Measurements from ENCODE around the gene OBI1. TPM values are rescaled to one million over a fixed set of nuclear protein-coding genes. Genes with fewer than 3 reads are reported as not detected.

OBI1 gene
- total and polyA plus RNA-seq, 9 of the 15 experiments (the other 6 are each of a cell fraction or from before 2014, with no cell fraction given) = 8.7 to 18.4 (median 14.2) TPM

- TF ChIP-seq CTCFL (IDR thresholded peaks at IDR 0.05; ENCODE audit: borderline replicate concordance, insufficient read depth, low read depth, low read length, poor library complexity, severe bottlenecking) (no peak), ZBTB40 (IDR thresholded peaks at IDR 0.05) (no peak), ZBTB40 (CRISPR knock-in tag; IDR thresholded peaks at IDR 0.05) (no peak), GABPA (tag; conservative IDR thresholded peaks at IDR 0.05; ENCODE audit: low read depth) (peak; percentile 47), PHF20 (IDR thresholded peaks at IDR 0.05; ENCODE audit: partially characterized antibody) (peak; percentile 74), YY1 (IDR thresholded peaks at IDR 0.05; ENCODE audit: borderline replicate concordance in 1 of 3, control insufficient read depth in 1 of 3, extremely low read depth in 1 of 3, insufficient read depth in 3 of 3, insufficient read length in 1 of 3, insufficient replicate concordance in 2 of 3, low read depth in 1 of 3, low read length in 2 of 3) (peak in 1 of 3 experiments; percentile 66), RB1 (IDR thresholded peaks at IDR 0.05; ENCODE audit: low read depth) (peak; percentile 28; the same call in 1 of the 2 replicates), GABPB1 (CRISPR knock-in tag; IDR thresholded peaks at IDR 0.05) (0 out of 2 replicates have a peak, but pooled peaks have one; percentile 44), TAF1 (IDR thresholded peaks at IDR 0.05; ENCODE audit: control insufficient read depth, extremely low read depth, insufficient read depth, low read length, severe bottlenecking) (peak; percentile 67), POU5F1 (IDR thresholded peaks at IDR 0.05; ENCODE audit: borderline replicate concordance, low read depth, low read length, partially characterized antibody) (peak; percentile 85), RUNX1 (IDR thresholded peaks at IDR 0.05; ENCODE audit: low read depth) (no peak), BHLHE40 (IDR thresholded peaks at IDR 0.05; ENCODE audit: low read length) (peak; percentile 87), L3MBTL2 (IDR thresholded peaks at IDR 0.05) (peak; percentile 77), KAT7 (CRISPR knock-in tag; IDR thresholded peaks at IDR 0.05; ENCODE audit: borderline replicate concordance) (peak; percentile 51; the same call in 1 of the 2 replicates), SUPT5H (IDR thresholded peaks at IDR 0.05) (peak; percentile 79), NCOA4 (IDR thresholded peaks at IDR 0.05; ENCODE audit: partially characterized antibody) (no peak)
Observed at GRCh38 chr13:78658630-78659449, at the start of gene OBI1 (continued).

Measured in K562 (cell line).